B cell (primary cell): Measurements from ENCODE around the gene PFDN1.

ENCODE experiments used
- EZH2 ChIP-seq: IDR thresholded peaks from 2 replicates; pipeline ENCODE4 v1.6.1; 2012; ENCODE audit warnings: borderline replicate concordance, low read depth, mild to moderate bottlenecking, moderate library complexity, low read length; ENCODE audit not compliant: insufficient read depth, poor library complexity, severe bottlenecking
- TF ChIP-seq, protein P1 (sequence below): fragments of 200-600 bp; IDR thresholded peaks from one replicate; pipeline ENCODE4 v1.8.0; 2022; ENCODE audit warnings: antibody characterized with exemption, mild to moderate bottlenecking

- TF ChIP-seq, protein P1, sequence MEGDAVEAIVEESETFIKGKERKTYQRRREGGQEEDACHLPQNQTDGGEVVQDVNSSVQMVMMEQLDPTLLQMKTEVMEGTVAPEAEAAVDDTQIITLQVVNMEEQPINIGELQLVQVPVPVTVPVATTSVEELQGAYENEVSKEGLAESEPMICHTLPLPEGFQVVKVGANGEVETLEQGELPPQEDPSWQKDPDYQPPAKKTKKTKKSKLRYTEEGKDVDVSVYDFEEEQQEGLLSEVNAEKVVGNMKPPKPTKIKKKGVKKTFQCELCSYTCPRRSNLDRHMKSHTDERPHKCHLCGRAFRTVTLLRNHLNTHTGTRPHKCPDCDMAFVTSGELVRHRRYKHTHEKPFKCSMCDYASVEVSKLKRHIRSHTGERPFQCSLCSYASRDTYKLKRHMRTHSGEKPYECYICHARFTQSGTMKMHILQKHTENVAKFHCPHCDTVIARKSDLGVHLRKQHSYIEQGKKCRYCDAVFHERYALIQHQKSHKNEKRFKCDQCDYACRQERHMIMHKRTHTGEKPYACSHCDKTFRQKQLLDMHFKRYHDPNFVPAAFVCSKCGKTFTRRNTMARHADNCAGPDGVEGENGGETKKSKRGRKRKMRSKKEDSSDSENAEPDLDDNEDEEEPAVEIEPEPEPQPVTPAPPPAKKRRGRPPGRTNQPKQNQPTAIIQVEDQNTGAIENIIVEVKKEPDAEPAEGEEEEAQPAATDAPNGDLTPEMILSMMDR, result no peak
- TF ChIP-seq EZH2, result no peak
Observed at GRCh38 chr5:140318792-140319191, 15.9 kb upstream of the PFDN1 start.
